Measurements from ENCODE around the gene PMEPA1. TPM values are rescaled to one million over a fixed set of nuclear protein-coding genes. Genes with fewer than 3 reads are reported as not detected.

Gene PMEPA1
- total RNA-seq, 1 donor from 2014 or later: 0.40 TPM

DNA sequence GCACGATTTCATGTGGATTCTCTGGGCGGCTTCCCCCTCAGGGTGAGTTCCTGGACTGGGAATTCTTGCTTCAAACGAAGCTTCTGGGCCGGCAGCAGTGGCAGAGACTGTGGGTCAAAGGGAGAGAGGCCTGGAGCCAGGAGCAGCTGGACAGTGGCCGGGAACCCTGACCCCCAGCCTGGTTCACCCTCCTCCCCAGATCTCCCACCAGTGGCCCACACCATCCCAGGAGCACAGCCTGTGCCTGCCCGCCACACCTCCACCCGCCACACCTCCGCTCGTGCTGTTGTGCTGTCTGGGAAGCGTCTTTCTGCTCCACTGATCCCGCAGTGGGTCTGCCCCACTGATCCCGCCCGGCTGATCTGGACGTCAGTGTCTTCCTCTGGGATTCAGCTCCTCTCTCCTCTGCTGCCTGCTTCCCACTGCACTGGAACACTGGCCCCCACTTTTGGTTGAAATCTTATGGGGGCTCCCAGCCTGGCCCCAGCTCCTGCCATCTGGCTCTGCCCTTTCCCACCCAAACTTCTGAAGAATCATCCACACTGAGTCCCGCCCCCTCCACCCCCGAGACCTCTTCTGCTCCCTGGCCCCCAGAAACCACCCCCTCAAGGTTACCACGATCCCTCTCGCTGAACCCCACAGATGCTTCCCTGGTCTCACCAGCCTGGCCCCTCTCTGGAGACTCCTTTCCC is 99.4 kb downstream of the PMEPA1 start:
- no peak for DNase-seq (ENCODE audit: low read depth in 2 of 2)

- no peak for DNase-seq (ENCODE audit: low read depth in 2 of 2)
Measured at GRCh38 chr20:57609842-57610167, 100.0 kb downstream of the PMEPA1 start.

GRCh38 chr20:57609086-57609841 is 100.6 kb downstream of the PMEPA1 start:
- no peak for DNase-seq (ENCODE audit: low read depth in 2 of 2)

DNA sequence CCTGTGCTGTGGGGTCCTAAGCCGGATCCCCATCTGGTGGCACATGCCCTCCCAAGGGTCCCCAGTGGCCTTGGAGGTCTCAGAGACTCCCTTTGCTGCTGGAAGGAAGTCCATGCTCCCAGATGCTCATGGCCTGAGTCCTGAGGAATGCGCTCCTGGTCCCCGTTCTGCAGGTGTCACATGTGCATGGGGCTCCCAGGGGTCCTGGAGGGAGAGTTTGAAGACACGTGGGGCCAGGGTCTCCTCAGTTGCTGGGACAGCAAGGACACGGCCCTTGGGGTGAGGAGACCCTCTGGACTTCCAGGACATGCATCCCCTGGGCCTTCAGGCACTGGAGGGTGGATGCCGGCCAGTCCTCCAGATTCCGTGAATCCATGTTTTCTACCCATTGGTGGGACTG is 101.3 kb downstream of the PMEPA1 start:
- no peak for DNase-seq (ENCODE audit: low read depth in 2 of 2)

- DNase-seq (ENCODE audit: low read depth in 2 of 2): no peak
Measured at GRCh38 chr20:57605878-57606277, 103.9 kb downstream of the PMEPA1 start.

DNA sequence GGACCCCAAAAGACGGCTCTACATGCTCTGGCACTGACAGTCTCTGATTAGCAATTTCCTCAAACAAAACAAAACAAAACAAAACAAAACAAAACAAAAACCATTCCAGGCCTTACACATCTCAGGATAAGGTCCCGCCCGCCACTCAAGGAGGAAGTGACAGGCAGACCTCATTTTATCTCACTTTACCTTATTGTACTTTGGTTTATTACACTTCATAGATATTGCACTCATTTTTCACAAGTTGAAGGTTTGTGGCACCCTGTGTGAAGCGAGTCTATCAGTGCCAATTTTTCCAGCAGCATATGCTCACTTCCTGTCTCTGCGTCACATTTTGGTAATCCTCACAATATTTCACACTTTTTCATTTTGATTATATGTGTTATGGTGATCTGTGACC is 104.8 kb downstream of the PMEPA1 start:
- no peak for DNase-seq (ENCODE audit: low read depth in 2 of 2)

DNA sequence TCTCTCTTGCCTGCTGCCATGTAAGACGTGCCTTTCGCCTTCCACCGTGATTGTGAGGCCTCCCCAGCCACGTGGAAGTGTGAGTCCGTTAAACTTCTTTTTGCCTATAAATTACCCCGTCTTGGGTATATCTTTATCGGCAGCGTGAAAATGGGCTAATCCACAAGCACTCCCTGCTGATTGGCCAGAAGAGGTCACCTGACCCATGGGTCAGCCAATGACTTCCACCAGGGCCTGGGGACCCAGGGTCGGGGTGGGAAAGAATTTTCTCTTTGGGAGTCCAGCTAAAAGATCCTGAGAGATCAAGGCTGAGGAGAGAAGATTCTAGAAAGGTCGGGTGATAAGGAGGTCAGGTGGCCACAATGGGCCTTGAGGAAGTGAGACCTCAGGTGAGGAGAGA is 106.7 kb downstream of the PMEPA1 start:
- DNase-seq (ENCODE audit: low read depth in 2 of 2): no peak

- DNase-seq (ENCODE audit: low read depth in 2 of 2): no peak
Measured at GRCh38 chr20:57601737-57602136, 108.1 kb downstream of the PMEPA1 start.

DNA sequence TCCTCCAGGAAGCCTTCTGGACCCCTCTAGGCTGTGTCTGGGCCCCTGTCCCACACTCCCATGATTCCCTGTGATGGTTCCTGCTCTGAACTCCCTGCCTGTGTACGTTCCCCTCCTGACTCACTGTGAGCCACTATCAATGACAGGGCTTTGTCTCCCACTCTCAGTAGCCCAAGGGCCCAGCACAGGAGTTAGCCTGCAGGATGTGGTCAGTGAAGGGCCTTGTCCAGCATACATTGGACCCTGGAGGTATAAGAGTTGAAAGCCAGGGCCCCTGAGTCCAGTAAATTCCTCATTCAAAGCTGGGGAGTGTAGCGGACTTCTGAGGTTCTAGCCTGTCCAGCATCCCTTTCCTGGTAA is 108.6 kb downstream of the PMEPA1 start:
- no peak for DNase-seq (ENCODE audit: low read depth in 2 of 2)

- no peak for DNase-seq (ENCODE audit: low read depth in 2 of 2)
Measured at GRCh38 chr20:57600320-57601210, 109.2 kb downstream of the PMEPA1 start.

GRCh38 chr20:57598491-57598890 is 111.3 kb downstream of the PMEPA1 start:
- DNase-seq (ENCODE audit: low read depth in 2 of 2): no peak

Other genes starting within 250 kb of the PMEPA1 start
- not detected in 2 replicates for gene CTCFL, start 184.9 kb downstream of the PMEPA1 start, total RNA-seq
- gene PCK1, start 148.9 kb downstream of the PMEPA1 start, total RNA-seq: not detected in 2 replicates
- not detected in 2 replicates for gene ZBP1, start 89.6 kb downstream of the PMEPA1 start, total RNA-seq